GM15510 (cell line): ENCODE measurements around the gene RAD51B.

Source experiments
- POLR2A ChIP-seq: IDR thresholded peaks from 3 replicates; pipeline ENCODE4 v1.6.1; 2011; ENCODE audit warnings: borderline replicate concordance; ENCODE audit not compliant: insufficient read length; ENCODE audit errors: extremely low read depth

RAD51B gene

GRCh38 chr14:67918838-67919237, 99.3 kb downstream of the RAD51B start:
- no peak for TF ChIP-seq POLR2A

GRCh38 chr14:67919259-67920032, 99.9 kb downstream of the RAD51B start:
- no peak for TF ChIP-seq POLR2A

- TF ChIP-seq POLR2A: no peak
Measured at GRCh38 chr14:67926821-67927220, 107.2 kb downstream of the RAD51B start.

- no peak for TF ChIP-seq POLR2A
Measured at GRCh38 chr14:67927244-67927643, 107.7 kb downstream of the RAD51B start.

GRCh38 chr14:67928375-67928774, 108.8 kb downstream of the RAD51B start:
- TF ChIP-seq POLR2A: no peak

- no peak for TF ChIP-seq POLR2A
Measured at GRCh38 chr14:67932708-67933246, 113.2 kb downstream of the RAD51B start.

- no peak for TF ChIP-seq POLR2A
Measured at GRCh38 chr14:67933266-67933665, 113.7 kb downstream of the RAD51B start.

- no peak for TF ChIP-seq POLR2A
Measured at GRCh38 chr14:67934087-67934486, 114.5 kb downstream of the RAD51B start.

- no peak for TF ChIP-seq POLR2A
Measured at GRCh38 chr14:67934862-67935261, 115.3 kb downstream of the RAD51B start.

- no peak for TF ChIP-seq POLR2A
Measured at GRCh38 chr14:67935371-67935770, 115.8 kb downstream of the RAD51B start.

- TF ChIP-seq POLR2A: no peak
Measured at GRCh38 chr14:67938071-67938470, 118.5 kb downstream of the RAD51B start.

- no peak for TF ChIP-seq POLR2A
Measured at GRCh38 chr14:67940486-67941455, 121.2 kb downstream of the RAD51B start.

GRCh38 chr14:67941456-67942018, 122.0 kb downstream of the RAD51B start:
- no peak for TF ChIP-seq POLR2A

GRCh38 chr14:67942080-67942710, 122.6 kb downstream of the RAD51B start:
- TF ChIP-seq POLR2A: no peak
